IMR-90 (cell line): ENCODE measurements around the gene MYOM1. TPM values are rescaled to one million over a fixed set of nuclear protein-coding genes. Genes with fewer than 3 reads are reported as not detected.

Experiments
- ATAC-seq: fragments of 200-7000 bp; cut with Tn5 transposase; 2 replicates; pipeline ENCODE4 v1.9.1; 2020; ENCODE audit warnings: low read depth, mild to moderate bottlenecking, moderate library complexity
- BruUV-seq: library from RNA; stranded (reverse); fragments of 400-500 nt; replicated peaks from 2 replicates; lab custom pipeline; 2021; lab: Mats Ljungman, UMichigan
- CTCF ChIA-PET: fragments of 300-600 bp; formaldehyde crosslinking; extraction: SDS; loops from one replicate; lab custom pipeline; 2021; ENCODE audit warnings: antibody characterized with exemption; lab: Yijun Ruan, JAX
- POLR2A ChIA-PET: fragments of 300-600 bp; sonication (Branson Sonifier 250); formaldehyde crosslinking; loops from one replicate; lab custom pipeline; 2022; ENCODE audit warnings: antibody characterized with exemption; ENCODE audit not compliant: unreplicated experiment; lab: Charles Lee
- DNase-seq: peaks from one replicate; pipeline ENCODE4 v3.0.0; 2013
- H2AFZ ChIP-seq: replicated peaks from 2 replicates; pipeline ENCODE3; 2013; ENCODE audit warnings: low read length, mild to moderate bottlenecking; ENCODE audit not compliant: poor library complexity
- H2AK5ac ChIP-seq: 2 replicates; pipeline ENCODE4 v1.6.1; 2013; ENCODE audit warnings: low read depth, low read length, inconsistent platforms
- H2AK9ac ChIP-seq: replicated peaks from 2 replicates; pipeline ENCODE3; 2013; ENCODE audit warnings: mild to moderate bottlenecking, low read depth, low read length, moderate library complexity; ENCODE audit not compliant: poor library complexity
- H2BK120ac ChIP-seq: 2 replicates; pipeline ENCODE4 v1.6.1; 2013; ENCODE audit warnings: low read depth, low read length, inconsistent platforms
- H2BK15ac ChIP-seq: 3 replicates; pipeline ENCODE4 v1.6.1; 2013; ENCODE audit warnings: low read depth, low read length, inconsistent platforms
- H2BK20ac ChIP-seq: 2 replicates; pipeline ENCODE4 v1.6.1; 2013; ENCODE audit warnings: low read depth, mild to moderate bottlenecking, inconsistent platforms, low read length, moderate library complexity
- H2BK5ac ChIP-seq: 2 replicates; pipeline ENCODE4 v1.6.1; 2013; ENCODE audit warnings: mild to moderate bottlenecking, low read depth, low read length, inconsistent platforms; ENCODE audit not compliant: poor library complexity, severe bottlenecking
- H3K14ac ChIP-seq: replicated peaks from 2 replicates; pipeline ENCODE4 v1.6.1; 2013; ENCODE audit warnings: low read depth, low read length, inconsistent platforms
- H3K18ac ChIP-seq: 2 replicates; pipeline ENCODE4 v1.6.1; 2013; ENCODE audit warnings: low read depth, low read length, control low read depth
- H3K23ac ChIP-seq: 2 replicates; pipeline ENCODE4 v1.6.1; 2013; ENCODE audit warnings: low read depth, low read length, inconsistent platforms
- H3K27ac ChIP-seq: 2 replicates; pipeline ENCODE4 v1.5.1; 2013; ENCODE audit warnings: mild to moderate bottlenecking, control low read depth, low read length; ENCODE audit not compliant: insufficient read depth
- H3K27me3 ChIP-seq: 2 replicates; pipeline ENCODE4 v1.6.1; 2013; ENCODE audit warnings: low read length; ENCODE audit not compliant: control insufficient read depth, insufficient read depth
- H3K36me3 ChIP-seq: 2 replicates; pipeline ENCODE4 v1.6.1; 2013; ENCODE audit warnings: low read length, mixed read lengths; ENCODE audit not compliant: control insufficient read depth, insufficient read depth
- H3K4ac ChIP-seq: 2 replicates; pipeline ENCODE4 v1.6.1; 2013; ENCODE audit warnings: low read depth, low read length, inconsistent platforms
- H3K4me1 ChIP-seq: 2 replicates; pipeline ENCODE4 v1.6.1; 2013; ENCODE audit warnings: low read length, mixed read lengths; ENCODE audit not compliant: control insufficient read depth, insufficient read depth
- H3K4me2 ChIP-seq: 2 replicates; pipeline ENCODE4 v1.6.1; 2013; ENCODE audit warnings: low read depth, mild to moderate bottlenecking, control low read depth, low read length, moderate library complexity
- H3K4me3 ChIP-seq: 2 replicates; pipeline ENCODE4 v1.5.1; 2013; ENCODE audit warnings: low read depth, mild to moderate bottlenecking, control low read depth, low read length, moderate library complexity; ENCODE audit not compliant: insufficient read depth
- H3K56ac ChIP-seq: 2 replicates; pipeline ENCODE4 v1.6.1; 2013; ENCODE audit warnings: low read length, inconsistent platforms; ENCODE audit not compliant: insufficient read depth; ENCODE audit errors: extremely low read depth
- H3K79me1 ChIP-seq, 2 experiments: 2 replicates each; pipeline ENCODE4 v1.6.1; 2013; ENCODE audit warnings: low read length in 2 of 2, inconsistent platforms in 1 of 2, low read depth in 1 of 2
- H3K9ac ChIP-seq: 2 replicates; pipeline ENCODE4 v1.6.1; 2013; ENCODE audit warnings: low read depth, low read length, control low read depth
- H3K9me1 ChIP-seq: 2 replicates; pipeline ENCODE4 v1.6.1; 2013; ENCODE audit warnings: low read length, inconsistent platforms; ENCODE audit not compliant: insufficient read depth
- H3K9me3 ChIP-seq: 2 replicates; pipeline ENCODE4 v1.6.1; 2013; ENCODE audit warnings: low read length; ENCODE audit not compliant: control insufficient read depth, insufficient read depth
- H4K20me1 ChIP-seq: 2 replicates; pipeline ENCODE4 v1.6.1; 2013; ENCODE audit warnings: low read length, inconsistent platforms; ENCODE audit not compliant: insufficient read depth
- H4K5ac ChIP-seq: 2 replicates; pipeline ENCODE4 v1.6.1; 2013; ENCODE audit warnings: mild to moderate bottlenecking, low read depth, low read length, control low read depth
- H4K8ac ChIP-seq, 2 experiments: 2 replicates each; pipeline ENCODE4 v1.6.1; 2013; ENCODE audit warnings: low read depth in 2 of 2, low read length in 2 of 2, control low read depth in 1 of 2, inconsistent platforms in 1 of 2
- H4K91ac ChIP-seq: 2 replicates; pipeline ENCODE4 v1.6.1; 2013; ENCODE audit warnings: low read depth, low read length, inconsistent platforms; ENCODE audit not compliant: insufficient read depth
- BHLHE40 ChIP-seq: fragments of 150-350 bp; IDR thresholded peaks from 2 replicates; pipeline ENCODE4 v1.6.1; 2016; ENCODE audit warnings: mild to moderate bottlenecking, low read depth, low read length
- CTCF ChIP-seq: conservative IDR thresholded peaks from 2 replicates; pipeline ENCODE4 v1.5.1; 2012; ENCODE audit warnings: mild to moderate bottlenecking, low read depth, low read length, improper control_type of control experiment
- NFE2L2 ChIP-seq: fragments of 150-350 bp; IDR thresholded peaks from 2 replicates; pipeline ENCODE4 v1.6.1; 2016; ENCODE audit warnings: low read depth, mild to moderate bottlenecking, low read length
- RAD21 ChIP-seq: IDR thresholded peaks from 2 replicates; pipeline ENCODE4 v1.6.1; 2012; ENCODE audit warnings: low read length, improper control_type of control experiment
- SMC3 ChIP-seq: fragments of 150-350 bp; IDR thresholded peaks from 2 replicates; pipeline ENCODE4 v1.6.1; 2016; ENCODE audit warnings: low read depth, mild to moderate bottlenecking, antibody characterized with exemption, low read length, moderate library complexity
- WGBS, 2 experiments: methylation state at CpG; one replicate each; pipeline versions ENCODE4 v1.1.5 to v1.1.7; 2013; ENCODE audit warnings: missing lambda C conversion rate in 2 of 2; ENCODE audit not compliant: insufficient read length in 1 of 2; ENCODE audit errors: extremely low coverage in 2 of 2; 5-methylcytosine and 5-hydroxymethylcytosine counted together
- dilution Hi-C: fragments of 300-500 bp; cut with HindIII; formaldehyde crosslinking; loops from one replicate; pipeline ENCODE4 v1.14.3; 2018; ENCODE audit warnings: low sequenced_read_pairs; ENCODE audit not compliant: unreplicated experiment
- in situ Hi-C: fragments of 300-500 bp; cut with MboI; formaldehyde crosslinking; loops from 3 replicates; pipeline ENCODE4 v1.14.3; 2019; ENCODE audit warnings: low sequenced_read_pairs, inconsistent platforms, mixed read lengths
- intact Hi-C: fragments of 100-400 bp; cut with micrococcal nuclease; formaldehyde crosslinking; loops from 2 replicates; pipeline ENCODE4 v1.10.0; 2022
- polyA plus RNA-seq, 3 experiments: library from polyadenylated mRNA; depleted of rRNA; stranded (reverse); fragments of >200 nt; gene quantifications; 2 replicates each; pipeline ENCODE4 v1.2.3, GENCODE V29; 2012; ENCODE audit warnings: low replicate concordance in 1 of 3
- total RNA-seq: library from RNA; depleted of rRNA; stranded (reverse); fragments of >200 nt; gene quantifications from 2 replicates; pipeline ENCODE4 v1.2.3, GENCODE V29; 2012

Gene MYOM1
- total and polyA plus RNA-seq, 2 of the 4 experiments (the other 2 are of a cell fraction) = under 0.01 to 0.10 TPM

DNA sequence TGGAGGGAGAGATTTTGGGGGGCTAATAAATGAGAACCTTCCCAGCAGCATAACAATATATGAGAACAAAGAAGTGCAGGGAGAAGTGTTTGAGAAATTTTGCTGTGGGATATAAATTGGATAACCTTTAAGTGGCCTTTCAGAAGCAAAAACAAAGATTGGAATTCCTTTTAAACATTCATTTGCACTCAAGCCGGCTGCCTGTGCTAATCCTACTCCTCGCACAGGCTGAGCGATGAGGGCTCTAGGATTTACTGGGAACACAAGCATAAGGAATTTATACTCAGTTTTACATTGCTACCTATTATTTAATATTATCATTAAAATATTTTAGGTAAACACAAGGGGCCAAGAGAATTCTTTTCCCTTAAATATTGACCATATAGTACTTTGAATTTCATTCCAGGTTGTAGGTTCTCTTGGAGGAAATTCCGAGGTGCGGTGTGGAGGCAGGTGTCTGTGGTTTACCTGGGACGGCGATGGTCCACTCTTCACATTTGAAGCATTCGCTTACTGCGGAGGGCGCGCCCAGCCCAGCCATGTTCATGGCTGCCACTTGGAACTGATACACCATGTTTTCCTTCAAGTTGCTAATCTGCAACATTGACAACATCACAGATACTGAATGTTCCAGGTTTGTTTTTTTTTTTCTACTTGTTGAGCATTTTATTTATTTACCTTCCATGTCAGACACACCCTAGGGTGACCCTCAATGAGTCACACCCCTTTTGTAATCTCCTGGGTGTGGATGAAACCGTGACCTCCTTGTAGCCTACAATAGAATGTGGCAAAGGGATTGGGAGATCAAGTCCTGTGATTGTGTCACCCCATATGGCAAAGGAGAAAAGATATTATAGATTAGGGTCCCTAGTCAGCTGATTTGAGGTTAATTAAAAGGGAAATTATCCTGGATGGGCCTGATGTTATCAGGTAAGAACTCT, 100.1 kb downstream of the MYOM1 start:
- no peak for ATAC-seq

More for the DNA sequence above, 100.1 kb downstream of the MYOM1 start:
- Histone ChIP-seq H2AK5ac (no peak overlapping the region), H2BK20ac (no peak overlapping the region), H4K20me1 (no peaks in the 10 kb centered on the region), H3K27ac (no peak overlapping the region), H2BK5ac (no peak overlapping the region), H3K4me3 (no peak overlapping the region), H2BK15ac (no peak overlapping the region), H3K9ac (no peak overlapping the region), H3K79me1 (no peaks in the 10 kb centered on the region), H3K18ac (no peak overlapping the region), H3K56ac (no peak overlapping the region), H3K27me3 (peaks cover 9% of the 10 kb centered on the region), H3K4ac (no peak overlapping the region), H3K9me1 (no peaks in the 10 kb centered on the region), H2BK120ac (no peak overlapping the region), H4K91ac (no peak overlapping the region), H2AK9ac (no peak overlapping the region), H3K14ac (no peak overlapping the region), H4K5ac (no peak overlapping the region), H3K36me3 (no peaks in the 10 kb centered on the region), H2AFZ (no peak overlapping the region), H3K4me2 (no peak overlapping the region), H3K9me3 (no peaks in the 10 kb centered on the region), H3K23ac (no peak overlapping the region), H4K8ac (no peak overlapping the region), H3K4me1 (no peaks in the 10 kb centered on the region)
- in situ Hi-C loops (no loop called here), intact Hi-C loops (no loop called here), dilution Hi-C loops (no loop called here)
- DNase-seq = no peak
- WGBS, 2 experiments = no CpG with 5 or more reads among the region's 12 CpGs
- BruUV-seq = no TSS peak
- ChIA-PET POLR2A (no interaction called here), CTCF (interaction anchor here (1.2 kb wide), 1 partner anchor 9 kb away, joined by 5 read pairs; no protein-coding TSS in a partner anchor)
- TF ChIP-seq SMC3 (no peak), NFE2L2 (no peak), CTCF (no peak), BHLHE40 (no peak), RAD21 (no peak)
